Transverse colon (tissue), 4 donors: Measurements from ENCODE around the gene DYNC2H1. TPM values are rescaled to one million over a fixed set of nuclear protein-coding genes. Genes with fewer than 3 reads are reported as not detected.

Experiments
- DNase-seq: peaks from one replicate; pipeline ENCODE4 v3.0.0-alpha.2; 2019
- H3K27ac ChIP-seq, 4 donors: fragments of 200-600 bp; sonication (generic); 2 replicates each; pipeline ENCODE4 v1.5.1; 2016 to 2018; ENCODE audit warnings: inconsistent platforms in 4 of 4
- H3K27me3 ChIP-seq: fragments of 200-600 bp; sonication (generic); 2 replicates; pipeline ENCODE4 v1.5.1; 2017; ENCODE audit warnings: inconsistent platforms
- H3K36me3 ChIP-seq, 4 donors: fragments of 200-600 bp; sonication (generic); 2 replicates each; pipeline ENCODE4 v1.5.1; 2017 to 2019; ENCODE audit warnings: inconsistent platforms in 4 of 4
- H3K4me1 ChIP-seq, 4 donors: fragments of 200-600 bp; sonication (generic); 2 replicates each; pipeline ENCODE4 v1.5.1; 2017 to 2020; ENCODE audit warnings: inconsistent platforms in 4 of 4
- H3K4me3 ChIP-seq, 4 donors: fragments of 200-600 bp; sonication (generic); 1 replicate in 1 of 4; 2 replicates in 3 of 4; pipeline versions ENCODE4 v1.5.1 to v1.6.1; 2017 to 2019; ENCODE audit warnings: inconsistent platforms in 4 of 4
- H3K9me3 ChIP-seq, 2 donors: fragments of 200-600 bp; sonication (generic); 2 replicates each; pipeline ENCODE4 v1.5.1; 2017 to 2019; ENCODE audit warnings: inconsistent platforms in 2 of 2
- EP300 ChIP-seq: sonication (generic); formaldehyde crosslinking; IDR thresholded peaks from one replicate; pipeline ENCODE4 v1.6.1; 2017; ENCODE audit warnings: antibody characterized with exemption, low read depth
- POLR2A ChIP-seq: fragments of 450-650 bp; IDR thresholded peaks from one replicate; pipeline ENCODE4 v1.6.1; 2016; ENCODE audit warnings: antibody characterized with exemption, mild to moderate bottlenecking, moderate library complexity
- POLR2AphosphoS5 ChIP-seq, 3 donors: sonication (generic); formaldehyde crosslinking; IDR thresholded peaks; one replicate each; pipeline ENCODE4 v1.6.1; 2016; ENCODE audit warnings: antibody characterized with exemption in 3 of 3
- WGBS, 2 donors: methylation state at CpG; one replicate each; pipeline ENCODE4 v1.1.5; 2018; ENCODE audit warnings: low coverage in 1 of 2; 5-methylcytosine and 5-hydroxymethylcytosine counted together
- in situ Hi-C, 4 donors: fragments of 200-750 bp; cut with MboI; loops; one replicate each; pipeline versions ENCODE4 v1.15.0 to v1.15.1; 2017; ENCODE audit warnings: low sequenced_read_pairs in 3 of 4, low pct_ligation_motif_present in 1 of 4, low pct_unique_long_range_greater_than_20kb in 1 of 4
- intact Hi-C: fragments of 100-400 bp; cut with DNase I; formaldehyde crosslinking; loops from one replicate; pipeline ENCODE4 v1.15.1; 2023; ENCODE audit warnings: low total_unique reads
- total RNA-seq, 4 donors: library from RNA; depleted of rRNA; stranded (reverse); fragments of >200 nt; gene quantifications; one replicate each; pipeline ENCODE4 v1.1.0, GENCODE V29; 2016
- TF ChIP-seq, protein P1 (sequence below), 5 experiments: fragments of 200-600 bp in 3 of 5; fragments of 450-650 bp in 2 of 5; sonication (generic) in 3 of 5; IDR thresholded peaks; 1 replicate in 2 of 5; 2 replicates in 3 of 5; pipeline ENCODE4 v1.5.1; 2016 to 2017; ENCODE audit warnings: antibody characterized with exemption in 5 of 5, inconsistent platforms in 3 of 5, mild to moderate bottlenecking in 2 of 5, moderate library complexity in 1 of 5

Gene DYNC2H1
- total RNA-seq, 4 donors from 2014 or later = 4.2 to 10.8 (median 4.7) TPM

DNA sequence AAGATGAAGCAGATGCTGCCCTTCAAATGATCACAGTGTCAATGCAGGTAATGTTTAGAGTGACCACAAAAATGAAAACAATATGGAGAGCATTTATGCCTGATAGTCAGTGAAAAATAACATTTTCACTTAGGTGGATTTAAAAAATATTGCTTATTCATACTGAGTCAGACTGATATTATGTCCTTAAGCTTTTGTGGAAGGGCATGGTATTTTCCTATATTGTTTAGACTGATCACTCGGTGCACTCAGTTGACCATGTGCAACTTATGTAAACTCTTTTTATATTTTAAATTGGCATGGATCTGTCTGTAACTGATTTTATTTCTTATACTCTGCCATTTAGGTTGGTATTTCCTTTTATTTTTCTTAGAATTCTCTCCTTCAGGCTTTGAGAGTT, 106.6 kb downstream of the DYNC2H1 start:
- in situ Hi-C loops (no loop called here), intact Hi-C loops (no loop called here)

DNA sequence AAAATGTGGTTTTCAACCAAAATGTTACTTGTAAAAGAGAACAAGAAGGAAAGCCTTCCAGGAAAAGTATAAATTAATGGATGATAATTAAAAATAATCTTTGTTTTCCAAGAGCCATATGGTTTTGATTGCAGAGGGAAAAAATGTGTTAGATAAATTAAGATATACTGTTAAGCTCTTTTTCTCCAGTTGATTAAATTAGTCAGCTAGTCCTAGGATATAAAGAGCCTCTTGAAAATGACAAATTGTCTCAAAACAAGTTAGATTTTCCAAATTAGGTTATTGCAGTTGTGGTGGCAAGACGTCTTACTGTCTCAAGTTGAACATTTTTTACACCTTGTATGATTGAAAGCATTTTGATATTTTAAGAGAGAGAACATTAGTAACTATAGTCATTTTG, 110.9 kb downstream of the DYNC2H1 start:
- WGBS, 2 donors = 67 to 85% methylated on average over 1 of the region's 1 CpG
- H3K9me3 ChIP-seq = no peaks in the 10 kb centered on the region
- H3K27me3 ChIP-seq = no peaks in the 10 kb centered on the region
- no peaks in the 10 kb centered on the region for H3K4me1 ChIP-seq
- in situ Hi-C loops (no loop called here), intact Hi-C loops (no loop called here)
- no peak overlapping the region for H3K27ac ChIP-seq
- no peaks in the 10 kb centered on the region for H3K36me3 ChIP-seq
- H3K4me3 ChIP-seq = no peak overlapping the region
- TF ChIP-seq, protein P1, sequence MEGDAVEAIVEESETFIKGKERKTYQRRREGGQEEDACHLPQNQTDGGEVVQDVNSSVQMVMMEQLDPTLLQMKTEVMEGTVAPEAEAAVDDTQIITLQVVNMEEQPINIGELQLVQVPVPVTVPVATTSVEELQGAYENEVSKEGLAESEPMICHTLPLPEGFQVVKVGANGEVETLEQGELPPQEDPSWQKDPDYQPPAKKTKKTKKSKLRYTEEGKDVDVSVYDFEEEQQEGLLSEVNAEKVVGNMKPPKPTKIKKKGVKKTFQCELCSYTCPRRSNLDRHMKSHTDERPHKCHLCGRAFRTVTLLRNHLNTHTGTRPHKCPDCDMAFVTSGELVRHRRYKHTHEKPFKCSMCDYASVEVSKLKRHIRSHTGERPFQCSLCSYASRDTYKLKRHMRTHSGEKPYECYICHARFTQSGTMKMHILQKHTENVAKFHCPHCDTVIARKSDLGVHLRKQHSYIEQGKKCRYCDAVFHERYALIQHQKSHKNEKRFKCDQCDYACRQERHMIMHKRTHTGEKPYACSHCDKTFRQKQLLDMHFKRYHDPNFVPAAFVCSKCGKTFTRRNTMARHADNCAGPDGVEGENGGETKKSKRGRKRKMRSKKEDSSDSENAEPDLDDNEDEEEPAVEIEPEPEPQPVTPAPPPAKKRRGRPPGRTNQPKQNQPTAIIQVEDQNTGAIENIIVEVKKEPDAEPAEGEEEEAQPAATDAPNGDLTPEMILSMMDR (IDR thresholded peaks at IDR 0.05) = no peak
- TF ChIP-seq POLR2A (no peak), EP300 (no peak), POLR2AphosphoS5 (IDR thresholded peaks at IDR 0.05) (no peak)
- no peak for DNase-seq

More for the DNA sequence above, 106.6 kb downstream of the DYNC2H1 start:
- Histone ChIP-seq H3K27me3 (no peaks in the 10 kb centered on the region), H3K4me1 (no peaks in the 10 kb centered on the region), H3K9me3 (no peaks in the 10 kb centered on the region), H3K27ac (no peak overlapping the region), H3K36me3 (no peaks in the 10 kb centered on the region), H3K4me3 (no peak overlapping the region)
- DNase-seq = no peak
- TF ChIP-seq EP300 (no peak), POLR2A (no peak)
- 86% methylated on average over 1 of the region's 1 CpG for WGBS, 2 donors

DNA sequence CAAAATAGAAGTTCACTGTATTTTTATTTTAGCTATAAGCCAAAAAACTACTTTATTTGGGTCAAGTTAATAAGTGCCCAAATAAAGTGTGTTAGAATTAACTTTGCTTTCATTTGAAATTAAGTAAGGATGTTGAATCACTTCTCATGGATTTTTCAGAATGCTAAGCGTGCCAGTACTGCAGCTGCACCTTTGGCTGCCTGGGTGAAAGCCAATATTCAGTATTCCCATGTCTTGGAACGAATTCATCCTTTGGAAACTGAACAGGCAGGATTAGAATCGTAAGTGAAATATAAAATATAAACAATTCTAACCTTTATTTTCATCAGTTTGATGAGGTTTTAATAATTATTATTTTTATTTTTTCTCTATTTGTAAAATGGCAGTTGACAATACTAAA, 113.6 kb downstream of the DYNC2H1 start:
- Histone ChIP-seq H3K4me3 (no peak overlapping the region), H3K9me3 (no peaks in the 10 kb centered on the region), H3K27ac (no peak overlapping the region), H3K27me3 (no peaks in the 10 kb centered on the region), H3K36me3 (no peaks in the 10 kb centered on the region), H3K4me1 (no peaks in the 10 kb centered on the region)
- intact Hi-C loops (no loop called here), in situ Hi-C loops (no loop called here)
- TF ChIP-seq POLR2A (no peak), EP300 (no peak), POLR2AphosphoS5 (IDR thresholded peaks at IDR 0.05) (no peak)
- TF ChIP-seq, protein P1 (IDR thresholded peaks at IDR 0.05) = no peak
- 51 to 68% methylated on average over 3 of the region's 3 CpGs for WGBS, 2 donors
- DNase-seq = no peak

DNA sequence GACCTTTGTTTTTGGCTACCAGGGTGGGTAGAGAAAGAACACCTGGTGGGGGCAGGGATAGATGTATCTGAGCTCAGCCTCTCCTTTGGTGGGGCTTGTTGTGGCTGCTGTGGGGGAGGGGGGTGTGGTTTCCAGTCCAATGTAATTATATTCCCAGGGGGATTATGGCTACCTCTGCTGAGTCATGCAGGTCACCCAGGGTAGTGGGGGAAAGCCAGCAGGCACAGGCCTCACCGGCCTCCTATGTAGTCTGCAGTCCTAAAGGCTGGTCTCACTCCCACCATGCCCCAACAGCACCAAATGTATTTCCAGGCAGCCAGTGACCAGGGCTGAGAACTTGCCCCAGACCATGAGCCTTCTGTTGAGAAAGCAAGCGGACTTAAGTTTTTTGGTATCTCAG, 119.6 kb downstream of the DYNC2H1 start:
- H3K27ac ChIP-seq = no peak overlapping the region
- in situ Hi-C loops (no loop called here), intact Hi-C loops (no loop called here)
- TF ChIP-seq, protein P1 (IDR thresholded peaks at IDR 0.05) = no peak
- no peak for TF ChIP-seq POLR2AphosphoS5 (IDR thresholded peaks at IDR 0.05)
- no peak for TF ChIP-seq POLR2A
- no peak for TF ChIP-seq EP300
- no peak for DNase-seq
- H3K4me1 ChIP-seq = no peaks in the 10 kb centered on the region
- no peaks in the 10 kb centered on the region for H3K27me3 ChIP-seq
- no peaks in the 10 kb centered on the region for H3K36me3 ChIP-seq
- no peaks in the 10 kb centered on the region for H3K9me3 ChIP-seq
- no peak overlapping the region for H3K4me3 ChIP-seq
- 90 to 91% methylated on average over 2 of the region's 2 CpGs for WGBS, 2 donors

DNA sequence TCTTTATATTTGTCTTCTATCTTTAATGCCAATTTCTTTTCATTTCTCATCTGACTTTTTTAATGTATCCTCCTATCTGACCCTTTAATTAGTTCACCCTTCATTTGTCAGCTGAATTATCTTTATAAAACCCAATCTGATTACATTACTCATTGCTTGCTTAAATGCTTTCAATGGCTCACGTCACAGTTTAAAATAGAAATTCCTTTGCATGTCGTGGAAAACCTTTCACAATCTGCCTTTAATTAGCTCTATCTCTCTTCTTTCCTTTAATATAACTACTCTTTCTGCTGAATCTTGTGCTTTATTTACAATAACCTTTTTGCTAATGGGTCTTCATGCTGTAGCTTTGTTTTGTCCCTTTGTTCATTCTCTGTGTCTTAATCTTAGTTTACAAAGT, 125.7 kb downstream of the DYNC2H1 start:
- in situ Hi-C loops = no loop called here
- Histone ChIP-seq H3K9me3 (no peaks in the 10 kb centered on the region), H3K27ac (no peak overlapping the region), H3K27me3 (no peaks in the 10 kb centered on the region), H3K4me1 (no peaks in the 10 kb centered on the region), H3K36me3 (no peaks in the 10 kb centered on the region), H3K4me3 (no peak overlapping the region)
- WGBS, 2 donors = 62 to 74% methylated on average over 2 of the region's 2 CpGs
- no peak for TF ChIP-seq POLR2A
- TF ChIP-seq, protein P1 (IDR thresholded peaks at IDR 0.05) = no peak
- no peak for TF ChIP-seq POLR2AphosphoS5 (IDR thresholded peaks at IDR 0.05)
- TF ChIP-seq EP300 = no peak
- no peak for DNase-seq
- intact Hi-C loops = no loop called here
